ENCODE measurements around the gene MARF1.
"Not testable (repeated sequence)": the region's sequence is repeated elsewhere in the genome, so short reads cannot be mapped to it uniquely, and the experiment has no call there.

DNA sequence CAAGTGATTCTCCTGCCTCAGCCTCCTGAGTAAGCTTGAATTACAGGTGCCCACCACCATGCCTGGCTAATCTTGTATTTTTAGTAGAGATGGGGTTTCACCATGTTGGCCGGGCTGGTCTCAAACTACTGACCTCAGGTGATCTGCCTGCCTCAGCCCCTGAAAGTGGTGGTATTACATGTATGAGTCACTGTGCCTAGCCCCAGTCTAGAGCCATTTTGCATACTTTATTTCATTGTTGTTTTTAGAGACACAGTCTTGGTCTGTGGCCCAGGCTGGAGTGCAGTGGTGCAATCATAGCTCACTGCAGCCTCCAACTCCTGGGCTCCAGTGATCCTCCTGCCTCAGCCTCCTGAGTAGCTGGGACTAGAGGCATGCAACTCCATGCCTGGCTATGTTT is 49.6 kb upstream of the MARF1 start:
- TF ChIP-seq, protein P1, sequence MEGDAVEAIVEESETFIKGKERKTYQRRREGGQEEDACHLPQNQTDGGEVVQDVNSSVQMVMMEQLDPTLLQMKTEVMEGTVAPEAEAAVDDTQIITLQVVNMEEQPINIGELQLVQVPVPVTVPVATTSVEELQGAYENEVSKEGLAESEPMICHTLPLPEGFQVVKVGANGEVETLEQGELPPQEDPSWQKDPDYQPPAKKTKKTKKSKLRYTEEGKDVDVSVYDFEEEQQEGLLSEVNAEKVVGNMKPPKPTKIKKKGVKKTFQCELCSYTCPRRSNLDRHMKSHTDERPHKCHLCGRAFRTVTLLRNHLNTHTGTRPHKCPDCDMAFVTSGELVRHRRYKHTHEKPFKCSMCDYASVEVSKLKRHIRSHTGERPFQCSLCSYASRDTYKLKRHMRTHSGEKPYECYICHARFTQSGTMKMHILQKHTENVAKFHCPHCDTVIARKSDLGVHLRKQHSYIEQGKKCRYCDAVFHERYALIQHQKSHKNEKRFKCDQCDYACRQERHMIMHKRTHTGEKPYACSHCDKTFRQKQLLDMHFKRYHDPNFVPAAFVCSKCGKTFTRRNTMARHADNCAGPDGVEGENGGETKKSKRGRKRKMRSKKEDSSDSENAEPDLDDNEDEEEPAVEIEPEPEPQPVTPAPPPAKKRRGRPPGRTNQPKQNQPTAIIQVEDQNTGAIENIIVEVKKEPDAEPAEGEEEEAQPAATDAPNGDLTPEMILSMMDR (IDR thresholded peaks at IDR 0.05) = not testable (repeated sequence)
- TF ChIP-seq POLR2A, EP300 (IDR thresholded peaks at IDR 0.05): not testable (repeated sequence)
